CD4-positive, alpha-beta T cell treated with Interleukin-15 for 4 hours (primary cell): ENCODE measurements around the gene TPPP3.
"Not testable (repeated sequence)": the region's sequence is repeated elsewhere in the genome, so short reads cannot be mapped to it uniquely, and the experiment has no call there.

Source experiments
- DNase-seq: peaks from one replicate; pipeline ENCODE4 v3.0.0-alpha.2; 2020; ENCODE audit warnings: low spot score

Gene TPPP3

GRCh38 chr16:67389911-67390815 lies 3.1 kb downstream of the TPPP3 start:
- DNase-seq, result no peak

- DNase-seq, result no peak
These were observed 4.7 kb downstream of the TPPP3 start for GRCh38 chr16:67388591-67388990.

- DNase-seq, result no peak
These were observed 5.1 kb downstream of the TPPP3 start for GRCh38 chr16:67388191-67388590.

GRCh38 chr16:67387479-67388079 lies 5.7 kb downstream of the TPPP3 start:
- DNase-seq, result no peak

- no peak for DNase-seq
These were observed 6.3 kb downstream of the TPPP3 start for GRCh38 chr16:67386861-67387455.

GRCh38 chr16:67384778-67385510 lies 8.4 kb downstream of the TPPP3 start:
- DNase-seq, result no peak

GRCh38 chr16:67383284-67383683 lies 10.0 kb downstream of the TPPP3 start:
- DNase-seq, result no peak

- no peak for DNase-seq
These were observed 14.7 kb downstream of the TPPP3 start for GRCh38 chr16:67378642-67379041.

- not testable (repeated sequence) for DNase-seq
These were observed 17.3 kb downstream of the TPPP3 start for GRCh38 chr16:67376012-67376411.

GRCh38 chr16:67372664-67373063 lies 20.6 kb downstream of the TPPP3 start:
- no peak for DNase-seq

GRCh38 chr16:67370661-67371060 lies 22.6 kb downstream of the TPPP3 start:
- no peak for DNase-seq

GRCh38 chr16:67364600-67365235 lies 28.6 kb downstream of the TPPP3 start:
- no peak for DNase-seq

GRCh38 chr16:67361038-67361437 lies 32.3 kb downstream of the TPPP3 start:
- DNase-seq, result no peak

- not testable (repeated sequence) for DNase-seq
These were observed 33.6 kb downstream of the TPPP3 start for GRCh38 chr16:67359540-67360269.

- DNase-seq, result no peak
These were observed 35.7 kb downstream of the TPPP3 start for GRCh38 chr16:67357561-67357960.

- DNase-seq, result no peak
These were observed 36.9 kb downstream of the TPPP3 start for GRCh38 chr16:67356396-67356795.

GRCh38 chr16:67352463-67352862 lies 40.8 kb downstream of the TPPP3 start:
- DNase-seq, result not testable (repeated sequence)

GRCh38 chr16:67350324-67350723 lies 43.0 kb downstream of the TPPP3 start:
- DNase-seq, result no peak

GRCh38 chr16:67349172-67349571 lies 44.1 kb downstream of the TPPP3 start:
- DNase-seq, result peak; percentile 36

- no peak for DNase-seq
These were observed 47.0 kb downstream of the TPPP3 start for GRCh38 chr16:67346341-67346740.

GRCh38 chr16:67345401-67345800 lies 47.9 kb downstream of the TPPP3 start:
- DNase-seq, result no peak
